Endodermal cell (in vitro differentiated cells): ENCODE results near the gene FAM200A. TPM values are rescaled to one million over a fixed set of nuclear protein-coding genes. Genes with fewer than 3 reads are reported as not detected.

ENCODE experiments used
- DNase-seq: peaks from one replicate; pipeline ENCODE4 v3.0.0-alpha.2; 2017
- H3K27ac ChIP-seq: 2 replicates; pipeline ENCODE4 v1.5.1; 2013; ENCODE audit warnings: mild to moderate bottlenecking, low read depth, low read length, moderate library complexity
- H3K27me3 ChIP-seq: 2 replicates; pipeline ENCODE4 v1.6.1; 2013; ENCODE audit warnings: mild to moderate bottlenecking, low read length, moderate library complexity; ENCODE audit not compliant: insufficient read depth, control insufficient read depth, poor library complexity, severe bottlenecking
- H3K36me3 ChIP-seq: 2 replicates; pipeline ENCODE4 v1.7.0; 2013; ENCODE audit warnings: mild to moderate bottlenecking, low read length, moderate library complexity; ENCODE audit not compliant: control insufficient read depth, insufficient read depth
- H3K4me1 ChIP-seq: one replicate; pipeline ENCODE4 v1.7.0; 2013; ENCODE audit warnings: low read length; ENCODE audit not compliant: control insufficient read depth, insufficient read depth
- H3K4me3 ChIP-seq: 2 replicates; pipeline ENCODE4 v1.5.1; 2013; ENCODE audit warnings: mild to moderate bottlenecking, low read length, moderate library complexity
- H3K9ac ChIP-seq: 2 replicates; pipeline ENCODE4 v1.6.1; 2013; ENCODE audit warnings: mild to moderate bottlenecking, low read length, moderate library complexity; ENCODE audit not compliant: poor library complexity, severe bottlenecking; ENCODE audit errors: extremely low read depth
- H3K9me3 ChIP-seq: 2 replicates; pipeline ENCODE4 v1.6.1; 2013; ENCODE audit warnings: mild to moderate bottlenecking, low read length, moderate library complexity; ENCODE audit not compliant: control insufficient read depth
- H3K27ac Mint-ChIP-seq: 2 replicates; pipeline ENCODE4 v1.8.0; 2020; ENCODE audit warnings: mixed read lengths
- H3K27me3 Mint-ChIP-seq: 2 replicates; pipeline ENCODE4 v1.8.0; 2021; ENCODE audit warnings: mild to moderate bottlenecking, mixed read lengths; ENCODE audit not compliant: insufficient read depth
- H3K36me3 Mint-ChIP-seq: 2 replicates; pipeline ENCODE4 v1.8.0; 2020; ENCODE audit warnings: low read depth, mixed read lengths
- H3K4me1 Mint-ChIP-seq: 2 replicates; pipeline ENCODE4 v1.8.0; 2020; ENCODE audit warnings: mixed read lengths
- H3K4me3 Mint-ChIP-seq: 2 replicates; pipeline ENCODE4 v1.8.0; 2020; ENCODE audit warnings: mild to moderate bottlenecking, moderate library complexity, mixed read lengths
- H3K9me3 Mint-ChIP-seq: 2 replicates; pipeline ENCODE4 v1.8.0; 2020; ENCODE audit warnings: mild to moderate bottlenecking, mixed read lengths
- CTCF ChIP-seq: fragments of 200-600 bp; sonication (generic); conservative IDR thresholded peaks from 2 replicates; pipeline ENCODE4 v1.5.0; 2021; ENCODE audit warnings: antibody characterized with exemption, mild to moderate bottlenecking
- WGBS, 2 experiments: methylation state at CpG; one replicate each; pipeline versions ENCODE4 v1.1.5 to v1.1.7; 2013; ENCODE audit warnings: missing lambda C conversion rate in 2 of 2, mixed read lengths in 1 of 2; ENCODE audit not compliant: insufficient coverage in 1 of 2, insufficient read length in 1 of 2; 5-methylcytosine and 5-hydroxymethylcytosine counted together
- total RNA-seq, 2 donors: library from RNA; stranded (reverse); fragmentation: NEBNext Ultra II Directional in 1 of 2; extraction: Animal tissue kit (Norgen Biotek cat#: 25700) in 1 of 2; gene quantifications; 2 replicates in 1 of 2; 3 replicates in 1 of 2; pipeline ENCODE4 v1.2.1, GENCODE V29; 2021

Gene FAM200A
- total RNA-seq, 2 donors from 2014 or later, result 7.7 to 8.3 TPM

GRCh38 chr7:99562832-99563231 lies 10.9 kb upstream of the FAM200A start:
- Mint-ChIP-seq H3K4me3 (no peak overlapping the region), H3K36me3 (peaks cover 56% of the 10 kb centered on the region)

GRCh38 chr7:99562114-99562784 lies 10.3 kb upstream of the FAM200A start:
- Histone ChIP-seq H3K4me1 (no peaks in the 10 kb centered on the region), H3K27ac (no peak overlapping the region), H3K4me3 (no peak overlapping the region), H3K27me3 (no peaks in the 10 kb centered on the region), H3K9me3 (no peaks in the 10 kb centered on the region), H3K36me3 (peaks cover 64% of the 10 kb centered on the region), H3K9ac (peak overlapping the region; percentile 6)
- no peak for TF ChIP-seq CTCF
- WGBS, 2 experiments, result 90 to 93% methylated on average over 7 to 9 of the region's 9 CpGs
- Mint-ChIP-seq H3K36me3 (peaks cover 52% of the 10 kb centered on the region), H3K9me3 (no peaks in the 10 kb centered on the region), H3K4me1 (peaks cover 12% of the 10 kb centered on the region), H3K27me3 (no peaks in the 10 kb centered on the region), H3K27ac (peak overlapping the region; percentile 86), H3K4me3 (no peak overlapping the region)
- DNase-seq, result no peak

More at GRCh38 chr7:99562832-99563231, 10.9 kb upstream of the FAM200A start:
- H3K4me1 Mint-ChIP-seq, result peaks cover 9% of the 10 kb centered on the region
- WGBS, 2 experiments, result 69 to 82% methylated on average over 2 of the region's 2 CpGs
- Histone ChIP-seq H3K9ac (peak overlapping the region; percentile 6), H3K9me3 (no peaks in the 10 kb centered on the region), H3K4me1 (no peaks in the 10 kb centered on the region), H3K27me3 (no peaks in the 10 kb centered on the region), H3K4me3 (no peak overlapping the region), H3K27ac (no peak overlapping the region), H3K36me3 (peaks cover 67% of the 10 kb centered on the region)
- H3K9me3 Mint-ChIP-seq, result no peaks in the 10 kb centered on the region
- TF ChIP-seq CTCF, result no peak
- DNase-seq, result peak; percentile 83
- H3K27me3 Mint-ChIP-seq, result no peaks in the 10 kb centered on the region
- peak overlapping the region; percentile 86 for H3K27ac Mint-ChIP-seq

- no peaks in the 10 kb centered on the region for H3K4me1 ChIP-seq
- no peaks in the 10 kb centered on the region for H3K27me3 Mint-ChIP-seq
- WGBS, 2 experiments, result 96% methylated on average over 2 of the region's 2 CpGs; no CpG with 5 or more reads in 1 of the 2 experiments
- no peak overlapping the region for H3K9ac ChIP-seq
- H3K36me3 Mint-ChIP-seq, result peaks cover 52% of the 10 kb centered on the region
- H3K4me3 ChIP-seq, result no peak overlapping the region
- H3K4me1 Mint-ChIP-seq, result peaks cover 14% of the 10 kb centered on the region
- H3K27ac Mint-ChIP-seq, result peak overlapping the region; percentile 86
- no peaks in the 10 kb centered on the region for H3K27me3 ChIP-seq
- H3K9me3 ChIP-seq, result no peaks in the 10 kb centered on the region
- no peak for DNase-seq
- H3K4me3 Mint-ChIP-seq, result no peak overlapping the region
- no peak for TF ChIP-seq CTCF
- H3K9me3 Mint-ChIP-seq, result no peaks in the 10 kb centered on the region
- H3K27ac ChIP-seq, result no peak overlapping the region
- peaks cover 59% of the 10 kb centered on the region for H3K36me3 ChIP-seq
These were observed 9.8 kb upstream of the FAM200A start for GRCh38 chr7:99561737-99562051.
